DOHH2 (cell line): ENCODE results near the gene PKP4.

Experiments used
- CTCF ChIP-seq: fragments of 200-600 bp; sonication (generic); IDR thresholded peaks from one replicate; pipeline ENCODE4 v1.5.1; 2014; ENCODE audit warnings: antibody characterized with exemption, mild to moderate bottlenecking, low read depth, low read length; ENCODE audit not compliant: poor library complexity, severe bottlenecking
- EZH2phosphoT487 ChIP-seq: fragments of 200-600 bp; sonication (generic); IDR thresholded peaks from 2 replicates; pipeline ENCODE4 v1.6.1; 2017; ENCODE audit warnings: borderline replicate concordance, mild to moderate bottlenecking, antibody characterized with exemption, low read length, moderate library complexity, mixed read lengths

GRCh38 chr2:158505448-158505934, 48.7 kb downstream of the PKP4 start:
- no peak for TF ChIP-seq CTCF
- TF ChIP-seq EZH2phosphoT487 = no peak
